GM18502 (cell line): Measurements from ENCODE around the gene GDF3.
"Not testable (repeated sequence)": the region's sequence is repeated elsewhere in the genome, so short reads cannot be mapped to it uniquely, and the experiment has no call there.

Experiments used
- ATAC-seq: cut with Tn5 transposase; IDR thresholded peaks from one replicate; pipeline ENCODE4 v1.9.1; 2021; ENCODE audit warnings: mild to moderate bottlenecking; ENCODE audit not compliant: unreplicated experiment, poor library complexity

Gene GDF3

DNA sequence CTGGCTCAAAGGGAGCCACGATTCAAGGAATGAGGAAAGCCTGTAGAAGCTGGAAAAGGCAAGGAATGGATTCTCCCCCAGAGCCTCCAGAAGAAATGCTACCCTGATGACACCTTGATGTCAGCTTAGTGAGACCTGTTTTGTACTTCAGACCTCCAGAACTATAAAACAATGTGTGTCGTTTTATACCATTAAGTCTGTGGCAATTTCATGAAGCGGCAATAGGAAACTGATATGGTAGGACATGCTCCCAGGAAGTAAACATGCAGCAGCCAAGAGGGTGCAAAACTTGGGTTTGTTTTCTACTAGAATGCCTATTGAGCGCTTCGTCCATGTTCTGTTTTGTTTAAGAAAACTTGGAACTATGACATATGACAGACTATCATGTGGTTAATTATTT is 27.4 kb downstream of the GDF3 start:
- ATAC-seq, result no peak

DNA sequence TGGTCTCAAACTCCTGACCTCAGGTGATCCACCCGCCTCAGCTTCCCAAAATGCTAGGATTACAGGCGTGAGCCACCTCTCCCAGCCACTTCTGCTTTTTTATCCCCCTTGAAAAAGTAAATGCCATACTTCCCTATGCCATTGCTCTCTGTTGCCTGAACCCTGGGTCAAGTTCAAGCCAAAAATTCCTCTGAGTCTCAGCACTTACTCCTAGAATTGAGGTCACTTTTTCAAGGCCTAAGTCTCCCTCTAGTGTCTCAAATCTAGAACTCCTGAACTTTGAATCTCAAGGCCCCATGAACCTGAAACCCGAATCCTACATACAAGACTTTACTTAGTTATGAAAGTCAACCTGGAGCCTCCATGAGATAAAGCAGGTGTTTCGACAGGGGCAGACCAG is 28.4 kb downstream of the GDF3 start:
- no peak for ATAC-seq

DNA sequence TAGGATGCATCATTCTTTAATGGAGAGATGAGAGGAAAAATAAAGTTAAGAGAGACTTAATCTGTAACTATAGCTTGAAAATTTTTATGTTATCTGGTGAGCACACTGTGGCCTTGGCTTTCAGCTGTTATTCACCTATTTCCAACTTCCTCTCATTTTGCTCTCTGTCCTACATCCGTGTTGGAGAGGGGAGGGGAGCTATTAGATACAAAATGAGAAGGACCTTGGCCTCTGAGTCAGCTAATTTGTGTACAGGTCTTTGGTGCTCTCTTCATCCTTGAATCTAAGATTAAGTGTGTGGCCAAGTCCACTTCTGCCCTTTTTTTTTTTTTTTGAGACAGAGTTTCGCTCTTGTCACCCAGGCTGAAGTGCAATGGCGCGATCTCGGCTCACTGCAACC is 29.0 kb downstream of the GDF3 start:
- ATAC-seq, result no peak

DNA sequence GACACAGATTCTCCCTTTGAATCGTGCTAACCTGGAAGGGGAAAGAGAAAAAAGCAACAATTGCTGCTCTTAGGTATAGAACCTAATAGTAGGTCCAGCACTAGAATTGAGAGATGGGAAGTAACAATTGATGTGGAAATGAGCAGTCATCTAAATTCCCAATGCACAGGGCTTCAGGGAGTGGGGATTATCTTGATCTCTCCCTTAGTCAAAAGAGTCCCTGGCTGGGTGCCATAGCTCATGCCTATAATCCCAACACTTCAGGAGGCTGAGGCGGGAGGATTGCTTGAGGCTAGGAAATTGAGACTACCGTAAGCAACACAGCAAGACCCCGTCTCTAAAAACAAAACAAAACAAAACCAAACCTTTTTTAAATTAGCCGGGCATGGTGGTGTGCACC is 33.8 kb downstream of the GDF3 start:
- no peak for ATAC-seq

DNA sequence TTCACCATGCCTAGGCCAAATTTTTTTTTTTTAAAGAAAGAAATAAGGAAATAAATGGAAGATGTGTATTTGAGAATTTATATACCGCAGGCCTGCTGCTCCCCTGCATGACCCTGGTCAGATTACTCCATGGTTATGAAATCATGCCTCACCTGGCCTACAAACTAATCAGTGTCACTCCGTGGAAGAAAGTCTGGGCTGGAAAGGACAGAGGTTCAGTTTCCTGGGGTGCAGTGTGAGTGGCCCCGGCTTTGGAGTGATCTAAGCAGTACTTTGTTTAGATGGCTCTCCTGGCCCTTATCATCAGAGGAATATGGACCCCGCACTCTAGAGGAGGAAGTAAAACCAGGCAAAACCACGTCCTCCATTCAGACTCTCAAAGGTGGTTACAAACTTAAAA is 39.5 kb downstream of the GDF3 start:
- ATAC-seq, result no peak

DNA sequence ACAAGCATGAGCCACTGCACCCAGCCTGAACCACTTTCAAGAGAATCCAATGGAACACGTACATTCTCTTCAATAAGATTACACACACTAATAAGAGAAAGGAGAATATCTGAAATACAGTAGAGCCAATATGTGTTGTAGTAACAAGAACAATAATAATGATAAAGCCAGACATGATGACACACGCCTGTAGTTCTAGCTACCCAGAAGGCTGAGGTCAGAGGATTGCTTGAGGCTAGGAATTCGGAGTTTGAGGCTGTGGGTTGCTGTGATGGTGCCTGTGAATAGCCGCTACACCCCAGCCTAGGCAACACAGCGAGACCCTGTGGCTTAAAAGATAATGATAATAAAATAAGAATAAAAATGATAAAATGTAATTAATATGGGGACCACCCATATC is 45.5 kb downstream of the GDF3 start:
- no peak for ATAC-seq

DNA sequence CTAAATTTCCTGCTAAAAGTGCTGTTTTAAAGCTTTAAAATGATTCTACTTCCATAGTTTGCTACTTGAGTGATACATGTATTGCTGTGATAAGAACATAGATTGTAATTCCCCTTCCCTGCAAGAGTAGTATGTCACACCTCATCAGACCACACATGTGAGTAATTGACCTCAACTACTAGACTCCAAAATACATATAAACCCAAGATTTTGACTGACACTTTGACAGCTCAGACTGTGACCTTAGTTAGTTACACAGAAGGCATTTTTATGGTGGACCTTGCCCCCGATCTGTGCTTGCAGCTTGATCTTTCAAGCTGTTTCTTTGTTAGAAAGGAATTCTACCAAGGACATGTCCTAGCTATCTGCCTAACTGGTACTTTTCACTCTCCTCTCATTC is 48.5 kb downstream of the GDF3 start:
- ATAC-seq, result no peak

DNA sequence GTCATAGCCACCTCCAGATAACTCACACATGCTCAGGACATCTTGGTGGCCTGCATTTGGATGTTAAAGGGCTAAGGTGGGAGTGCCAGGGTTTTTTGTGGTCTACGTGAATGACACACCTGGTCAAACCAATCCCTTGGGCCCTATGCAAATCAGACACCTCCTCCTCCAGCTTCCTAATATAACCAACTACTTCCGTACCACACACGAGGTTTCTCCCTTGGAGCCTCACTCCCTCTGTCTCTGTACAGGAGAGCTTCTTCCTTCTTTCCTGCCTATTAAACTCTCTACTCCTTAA is 49.4 kb downstream of the GDF3 start:
- no peak for ATAC-seq

DNA sequence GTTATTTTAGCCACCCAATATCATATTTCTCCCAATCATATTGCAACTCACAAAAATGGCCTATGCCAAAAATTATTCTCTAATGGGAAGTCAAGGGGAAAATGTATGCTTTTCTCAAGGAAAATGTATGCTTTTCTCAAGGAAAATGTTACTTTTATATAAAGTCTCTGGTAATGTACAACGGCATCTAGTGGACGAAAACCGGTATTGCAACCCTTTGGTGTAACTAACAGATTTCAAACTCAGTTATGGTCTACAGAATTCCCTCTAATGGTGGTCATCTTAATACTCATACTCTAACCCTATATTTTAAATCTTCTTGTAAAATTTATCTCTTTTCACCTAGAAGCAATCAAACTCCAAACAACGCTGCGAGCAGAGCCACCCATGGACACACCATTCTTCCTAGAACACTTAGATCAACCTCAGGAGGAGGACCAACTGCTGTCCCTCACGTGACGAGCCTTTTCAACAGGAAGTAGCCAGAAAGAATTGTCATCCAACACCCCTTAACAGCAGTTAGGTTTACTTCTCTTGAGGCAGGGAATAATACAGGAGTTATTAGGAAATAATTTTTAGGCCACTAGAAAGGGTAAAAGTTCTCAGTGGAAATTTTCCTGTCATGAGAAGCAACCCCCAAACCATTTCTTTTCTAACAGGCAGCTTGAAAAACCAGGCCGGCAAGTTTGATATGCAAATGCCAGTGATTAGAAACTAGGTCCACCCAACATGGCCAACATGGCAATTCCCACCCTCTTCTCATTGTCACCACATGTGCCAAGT is 50.0 kb downstream of the GDF3 start:
- no peak for ATAC-seq

DNA sequence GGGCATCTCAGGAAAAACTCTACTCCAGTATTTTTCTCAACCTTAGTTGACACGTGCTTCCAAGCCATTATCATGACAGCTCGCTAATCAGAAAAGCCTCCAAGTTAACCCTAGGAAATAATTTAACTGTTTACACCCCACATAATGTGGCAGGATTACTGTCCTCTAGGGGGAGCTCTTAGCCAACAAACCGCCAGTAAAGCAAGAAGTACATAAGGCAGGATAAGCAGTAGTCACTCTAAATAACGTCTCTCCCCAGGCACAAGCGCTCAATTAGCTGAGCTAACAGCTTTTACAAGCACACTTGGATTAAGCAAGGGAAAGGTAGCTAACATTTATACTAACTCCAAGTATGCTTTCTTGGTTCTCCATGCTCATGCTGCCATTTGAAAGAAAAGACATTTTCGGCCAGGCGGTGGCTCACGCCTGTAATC is 52.7 kb downstream of the GDF3 start:
- no peak for ATAC-seq

DNA sequence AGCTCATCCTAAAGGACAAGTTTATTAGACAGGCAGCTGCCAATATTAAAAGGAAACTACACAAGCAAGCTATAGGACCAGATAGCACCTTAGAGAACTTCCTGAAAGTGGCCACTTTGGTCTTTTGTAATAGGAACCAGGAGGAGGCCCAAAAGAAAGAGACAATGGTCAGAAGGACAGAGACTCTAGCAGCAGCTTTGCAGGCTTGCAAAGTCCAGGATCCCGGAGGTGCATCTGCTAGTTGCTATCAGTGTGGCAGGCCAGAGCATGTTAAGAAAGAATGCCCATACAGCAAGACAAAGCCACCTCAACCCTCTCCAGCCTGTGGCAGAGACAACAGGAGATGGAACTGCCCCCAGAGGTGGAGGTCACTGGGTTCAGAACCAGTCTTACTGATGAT is 53.3 kb downstream of the GDF3 start:
- no peak for ATAC-seq

DNA sequence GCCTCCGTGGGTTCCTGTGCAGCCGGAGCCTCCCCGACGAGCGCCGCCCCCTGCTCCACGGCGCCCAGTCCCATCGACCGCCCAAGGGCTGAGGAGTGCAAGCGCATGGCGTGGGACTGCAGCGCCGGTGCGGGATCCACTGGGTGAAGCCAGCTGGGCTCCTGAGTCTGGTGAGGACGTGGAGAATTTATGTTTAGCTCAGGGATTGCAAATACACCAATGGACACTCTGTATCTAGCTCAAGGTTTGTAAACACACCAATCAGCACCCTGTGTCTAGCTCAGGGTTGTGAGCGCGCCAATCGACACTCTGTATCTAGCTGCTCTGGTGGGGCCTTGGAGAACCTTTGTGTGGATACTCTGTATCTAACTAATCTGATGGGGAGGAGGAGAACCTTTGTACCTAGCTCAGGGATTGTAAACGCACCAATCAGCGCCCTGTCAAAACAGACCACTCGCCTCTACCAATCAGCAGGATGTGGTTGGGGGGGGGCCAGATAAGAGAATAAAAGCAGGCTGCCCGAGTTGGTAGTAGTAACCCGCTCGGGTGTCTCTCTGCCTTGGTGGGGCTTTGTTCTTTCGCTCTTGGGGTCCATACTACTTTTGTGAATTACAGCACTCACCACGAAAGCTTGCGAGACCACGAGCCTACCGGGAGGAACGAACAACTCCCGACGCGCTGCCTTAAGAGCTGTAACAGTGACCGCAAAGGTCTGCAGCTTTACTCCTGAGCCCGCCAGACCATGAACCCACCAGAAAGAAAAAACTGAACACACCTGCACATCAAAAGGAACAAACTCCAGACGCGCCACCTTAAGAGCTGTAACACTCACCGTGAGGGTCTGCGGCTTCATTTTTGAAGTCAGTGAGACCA is 55.2 kb downstream of the GDF3 start:
- ATAC-seq, result not testable (repeated sequence)
